HG03520 (cell line): ENCODE data around the gene DENND4B.

Experiments
- ATAC-seq: cut with Tn5 transposase; IDR thresholded peaks from one replicate; pipeline ENCODE4 v1.9.1; 2021; ENCODE audit warnings: mild to moderate bottlenecking, moderate library complexity; ENCODE audit not compliant: unreplicated experiment

The DENND4B gene

GRCh38 chr1:153945795-153946621, 510 bp downstream of the DENND4B start:
- ATAC-seq = peak; percentile 66

GRCh38 chr1:153945131-153945794, 1.3 kb downstream of the DENND4B start:
- no peak for ATAC-seq

- ATAC-seq = no peak
Observed at GRCh38 chr1:153944827-153945117, 1.7 kb downstream of the DENND4B start.

- ATAC-seq = no peak
Observed at GRCh38 chr1:153944005-153944826, 2.3 kb downstream of the DENND4B start.

- no peak for ATAC-seq
Observed at GRCh38 chr1:153942766-153943549, 3.6 kb downstream of the DENND4B start.

GRCh38 chr1:153941826-153942725, 4.4 kb downstream of the DENND4B start:
- ATAC-seq = no peak

- no peak for ATAC-seq
Observed at GRCh38 chr1:153940756-153941155, 5.8 kb downstream of the DENND4B start.

GRCh38 chr1:153939476-153939875, 7.0 kb downstream of the DENND4B start:
- no peak for ATAC-seq

GRCh38 chr1:153938996-153939395, 7.5 kb downstream of the DENND4B start:
- no peak for ATAC-seq

- ATAC-seq = no peak
Observed at GRCh38 chr1:153937331-153937730, 9.2 kb downstream of the DENND4B start.

- ATAC-seq = no peak
Observed at GRCh38 chr1:153936011-153936802, 10.3 kb downstream of the DENND4B start.

- ATAC-seq = no peak
Observed at GRCh38 chr1:153934746-153935145, 11.8 kb downstream of the DENND4B start.

GRCh38 chr1:153933955-153934354, 12.6 kb downstream of the DENND4B start:
- no peak for ATAC-seq

GRCh38 chr1:153933430-153933829, 13.1 kb downstream of the DENND4B start:
- ATAC-seq = no peak

GRCh38 chr1:153932156-153933131, 14.1 kb downstream of the DENND4B start:
- no peak for ATAC-seq

GRCh38 chr1:153929981-153930948, 16.3 kb downstream of the DENND4B start:
- ATAC-seq = no peak

GRCh38 chr1:153929426-153929825, 17.1 kb downstream of the DENND4B start:
- no peak for ATAC-seq
